ENCODE measurements around the gene PASK.

DNA sequence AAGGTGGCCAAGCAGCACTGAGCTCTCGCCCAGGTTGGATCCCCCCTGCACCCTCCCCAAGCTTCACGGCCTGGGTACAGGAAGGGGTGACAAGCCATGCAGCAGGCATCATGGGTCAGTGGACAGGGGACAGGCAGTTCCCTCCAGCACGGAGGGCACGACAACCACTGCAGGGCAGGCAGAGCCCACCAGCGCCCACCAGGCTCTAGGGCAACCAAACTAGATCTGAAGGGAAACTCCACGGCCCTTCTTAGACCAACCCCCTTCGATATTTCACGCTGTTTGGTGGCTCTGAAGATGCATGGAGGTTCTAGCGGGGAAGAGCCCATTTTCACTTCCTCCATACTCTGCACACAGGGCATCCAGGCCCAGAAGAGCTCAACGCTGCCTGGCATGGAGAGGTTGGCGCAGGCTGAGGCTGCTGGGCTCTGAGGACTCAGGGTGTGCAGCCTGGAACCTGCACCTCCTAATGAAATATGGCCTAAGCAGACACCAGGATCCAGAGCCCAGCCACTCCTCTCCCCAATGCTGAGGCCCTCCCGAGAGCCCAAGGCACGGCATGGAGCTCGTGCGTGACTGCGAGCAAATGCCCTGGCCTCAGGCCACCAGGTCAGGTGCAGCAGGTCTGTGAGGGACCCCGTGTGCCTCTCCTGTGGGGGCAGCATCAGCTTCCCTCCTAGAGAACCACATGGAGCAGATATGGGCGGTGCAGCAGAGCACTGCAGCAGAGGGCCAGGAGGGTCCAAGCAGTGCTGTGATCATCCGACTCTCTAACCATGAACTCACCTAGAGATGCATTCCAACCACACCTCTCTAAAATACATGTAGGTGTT is 38.4 kb downstream of the PASK start:
- TF ChIP-seq SUZ12 (IDR thresholded peaks at IDR 0.05), result no peak
- no peak for TF ChIP-seq SP1 (IDR thresholded peaks at IDR 0.05)
- no peak for TF ChIP-seq FOXK2 (IDR thresholded peaks at IDR 0.05)
- no peak for TF ChIP-seq FOXA1 (IDR thresholded peaks at IDR 0.05)
- no peak for TF ChIP-seq CTBP1 (IDR thresholded peaks at IDR 0.05; ENCODE audit: borderline replicate concordance)
- no peak for TF ChIP-seq PKNOX1 (IDR thresholded peaks at IDR 0.05)
- no peak for TF ChIP-seq BHLHE40 (IDR thresholded peaks at IDR 0.05; ENCODE audit: borderline replicate concordance)
- no peak for TF ChIP-seq L3MBTL2 (conservative IDR thresholded peaks at IDR 0.05)
- no peak for TF ChIP-seq ARNT (IDR thresholded peaks at IDR 0.05)
- TF ChIP-seq TARDBP (IDR thresholded peaks at IDR 0.05), result no peak

All from HEK293T (cell line).